SIG-M5 treated with dmso at 0.1 percent for 504 hours (cell line): ENCODE measurements around the gene MUS81.
"Not testable (repeated sequence)": the region's sequence is repeated elsewhere in the genome, so short reads cannot be mapped to it uniquely, and the experiment has no call there.

Source experiments
- DNase-seq: peaks from one replicate; lab custom pipeline; 2025; ENCODE audit not compliant: unreplicated experiment; lab: John Stamatoyannopoulos, UW

The MUS81 gene

GRCh38 chr11:65847746-65848145 lies 12.5 kb upstream of the MUS81 start:
- no peak for DNase-seq

- not testable (repeated sequence) for DNase-seq
Measured at GRCh38 chr11:65848693-65849092, 11.5 kb upstream of the MUS81 start.

- no peak for DNase-seq
Measured at GRCh38 chr11:65849366-65849765, 10.9 kb upstream of the MUS81 start.

DNA sequence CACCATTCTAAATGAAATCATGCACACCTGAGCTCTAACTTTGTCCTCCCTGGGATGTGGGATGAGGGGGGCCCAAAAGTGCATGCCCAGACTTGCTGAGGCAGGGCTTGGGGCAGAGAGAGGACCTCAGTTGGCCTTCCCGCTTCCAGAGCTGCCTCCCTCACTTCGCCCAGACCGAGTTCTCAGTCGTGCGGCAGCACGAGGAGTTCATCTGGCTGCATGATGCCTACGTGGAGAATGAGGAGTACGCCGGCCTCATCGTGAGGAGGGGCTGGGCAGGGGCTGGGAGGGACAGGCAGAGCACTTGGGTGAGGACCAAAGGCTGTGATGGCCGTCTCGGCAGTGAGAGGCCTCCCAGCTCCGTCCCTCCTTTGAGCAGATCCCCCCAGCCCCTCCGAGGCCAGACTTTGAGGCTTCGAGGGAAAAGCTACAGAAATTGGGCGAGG lies 10.4 kb upstream of the MUS81 start:
- DNase-seq, result no peak

GRCh38 chr11:65850217-65851082 lies 9.8 kb upstream of the MUS81 start:
- no peak for DNase-seq

- DNase-seq, result peak; percentile 19
Measured at GRCh38 chr11:65851083-65851579, 9.1 kb upstream of the MUS81 start.

DNA sequence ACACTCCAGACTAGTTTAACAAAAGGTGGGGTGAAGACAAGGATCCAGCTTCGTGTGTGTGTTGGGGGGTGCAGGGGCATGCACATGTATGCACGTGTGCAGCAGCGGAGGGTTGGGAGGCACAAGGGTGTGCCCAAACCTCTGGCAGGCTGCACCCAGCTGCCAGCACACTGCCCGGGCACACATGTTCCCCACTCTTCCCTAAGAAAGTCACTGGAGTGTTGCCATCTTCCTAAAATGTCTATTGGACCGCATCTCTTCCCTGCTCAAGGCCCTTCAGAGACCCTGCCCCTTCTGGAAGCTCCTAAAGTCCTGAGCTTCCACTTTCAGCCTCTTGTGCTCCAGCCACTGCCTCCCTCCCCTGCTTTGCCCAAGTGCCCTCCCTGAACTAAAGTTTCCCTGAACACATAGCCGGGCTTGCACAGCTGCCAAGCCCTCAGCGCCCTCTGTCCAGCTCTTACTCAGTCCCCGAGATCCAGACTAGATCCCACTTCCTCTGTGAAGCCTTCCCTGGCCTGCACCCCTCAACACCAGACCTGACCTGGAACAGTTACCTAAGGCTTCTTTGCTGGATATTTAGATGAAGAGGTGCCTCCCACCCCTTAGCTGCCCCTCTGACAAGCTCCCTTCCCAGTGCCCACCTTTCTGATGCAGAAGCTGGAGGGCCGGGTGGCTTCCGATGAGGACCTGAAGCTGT lies 8.3 kb upstream of the MUS81 start:
- DNase-seq, result no peak

GRCh38 chr11:65852508-65853245 lies 7.6 kb upstream of the MUS81 start:
- DNase-seq, result no peak

- DNase-seq, result no peak
Measured at GRCh38 chr11:65853246-65853979, 6.8 kb upstream of the MUS81 start.

- no peak for DNase-seq
Measured at GRCh38 chr11:65854161-65854592, 6.1 kb upstream of the MUS81 start.

GRCh38 chr11:65854852-65855837 lies 5.1 kb upstream of the MUS81 start:
- DNase-seq, result no peak

- DNase-seq, result no peak
Measured at GRCh38 chr11:65855927-65856363, 4.3 kb upstream of the MUS81 start.

DNA sequence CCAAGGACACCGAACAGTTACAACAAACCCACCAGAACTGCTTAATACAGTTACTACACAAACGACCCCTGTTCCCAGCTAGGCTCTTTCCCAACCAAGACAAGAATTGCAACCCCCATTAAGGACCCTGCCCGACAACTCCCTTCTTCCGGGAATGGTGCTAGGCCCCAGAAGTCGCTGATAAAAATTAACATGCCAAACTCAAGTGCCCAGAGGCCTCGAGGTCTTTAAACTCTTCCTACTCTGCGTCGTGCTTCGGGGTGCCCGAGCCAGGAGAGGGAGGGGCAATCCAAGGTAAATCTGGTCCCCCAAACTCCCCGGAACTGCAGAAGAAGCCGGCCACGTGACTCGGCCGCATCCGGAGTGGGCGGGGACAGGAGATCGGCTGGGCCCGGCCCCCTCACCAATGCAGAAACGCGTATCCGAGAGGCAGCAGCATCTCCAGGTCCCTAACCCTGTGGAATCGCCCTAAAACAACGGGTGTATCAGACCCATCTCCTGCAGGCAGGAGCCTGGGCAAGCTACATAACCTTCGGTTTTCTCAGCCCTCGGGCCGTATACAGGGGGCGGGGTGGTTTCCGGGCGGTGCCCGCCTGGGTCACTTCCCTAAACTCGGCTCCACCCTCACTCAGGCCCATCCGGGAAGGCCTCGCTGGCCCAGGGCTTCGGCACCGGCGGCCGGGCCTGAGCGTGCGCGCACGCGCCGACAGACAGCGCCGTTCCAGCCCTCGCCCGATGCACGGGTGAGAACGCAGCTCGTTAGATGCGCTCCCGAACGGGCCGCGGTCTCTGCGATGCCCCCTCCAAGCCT lies 3.3 kb upstream of the MUS81 start:
- DNase-seq, result peak; percentile 78

GRCh38 chr11:65857500-65857852 lies 2.8 kb upstream of the MUS81 start:
- DNase-seq, result no peak

GRCh38 chr11:65857853-65858680 lies 2.2 kb upstream of the MUS81 start, which contains the start of gene CFL1:
Gene CFL1, minus strand, starts transcription at chr11:65858180. Its CDS starts 81 bp downstream, at chr11:65858099.
- DNase-seq, result peak; percentile 97

DNA sequence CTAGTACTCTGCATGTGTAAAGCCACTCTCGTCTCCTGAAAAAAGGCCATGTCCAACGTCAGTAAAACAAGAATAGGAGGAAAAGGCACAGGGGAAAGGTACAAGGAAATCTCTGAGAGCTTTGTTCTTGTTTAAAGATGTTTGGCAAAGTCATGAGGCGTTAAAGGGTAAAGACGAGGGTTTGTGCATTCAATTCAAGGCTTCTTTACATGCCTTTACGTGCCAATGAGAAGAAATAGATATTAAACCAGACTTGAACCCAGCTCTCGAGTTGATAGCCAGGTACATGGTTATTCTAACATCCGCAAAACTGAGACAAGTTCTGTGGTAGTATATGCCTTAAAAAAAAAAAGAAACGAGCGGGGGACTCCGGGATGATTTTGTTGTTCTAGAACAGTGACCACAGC lies 1.5 kb upstream of the MUS81 start:
- DNase-seq, result peak; percentile 55

- DNase-seq, result peak; percentile 97
Measured at GRCh38 chr11:65859095-65859811, 980 bp upstream of the MUS81 start.
